Spleen (tissue), 11 donors: ENCODE measurements around the gene MRPL33. TPM values are rescaled to one million over a fixed set of nuclear protein-coding genes. Genes with fewer than 3 reads are reported as not detected.

Source experiments
- DNase-seq: peaks from one replicate; pipeline ENCODE4 v3.0.0-alpha.2; 2020
- H3K27ac ChIP-seq, 8 donors: fragments of 200-600 bp; sonication (generic) in 7 of 8; 1 replicate in 4 of 8; 2 replicates in 4 of 8; pipeline versions ENCODE4 v1.5.0 to v1.8.0; 2016 to 2021; ENCODE audit warnings: inconsistent platforms in 4 of 8, mild to moderate bottlenecking in 4 of 8, moderate library complexity in 1 of 8
- H3K27me3 ChIP-seq, 7 donors: fragments of 200-600 bp; sonication (generic) in 6 of 7; replicated peaks in 1 of 7; 1 replicate in 4 of 7; 2 replicates in 3 of 7; pipeline versions ENCODE4 v1.5.0 to v1.8.0; 2016 to 2021; ENCODE audit warnings: inconsistent platforms in 3 of 7, mild to moderate bottlenecking in 1 of 7
- H3K36me3 ChIP-seq, 6 donors: fragments of 200-600 bp; sonication (generic) in 5 of 6; 1 replicate in 4 of 6; 2 replicates in 2 of 6; pipeline versions ENCODE4 v1.5.0 to v1.8.0; 2016 to 2021; ENCODE audit warnings: inconsistent platforms in 2 of 6
- H3K4me1 ChIP-seq, 6 donors: fragments of 200-600 bp; sonication (generic) in 5 of 6; 1 replicate in 3 of 6; 2 replicates in 3 of 6; pipeline versions ENCODE4 v1.5.0 to v1.8.0; 2016 to 2021; ENCODE audit warnings: inconsistent platforms in 3 of 6
- H3K4me3 ChIP-seq, 8 donors: fragments of 200-600 bp; sonication (generic) in 7 of 8; 1 replicate in 4 of 8; 2 replicates in 4 of 8; pipeline versions ENCODE4 v1.5.0 to v1.8.0; 2016 to 2021; ENCODE audit warnings: inconsistent platforms in 4 of 8, mild to moderate bottlenecking in 4 of 8, moderate library complexity in 2 of 8
- H3K9me3 ChIP-seq, 8 donors: fragments of 200-600 bp; sonication (generic) in 7 of 8; 1 replicate in 4 of 8; 2 replicates in 4 of 8; pipeline versions ENCODE4 v1.5.0 to v1.8.0; 2016 to 2021; ENCODE audit warnings: inconsistent platforms in 4 of 8
- CTCF ChIP-seq, 11 experiments: fragments of 200-600 bp in 7 of 11; fragments of 450-650 bp in 4 of 11; sonication (generic) in 4 of 11; IDR thresholded peaks in 8 of 11; conservative IDR thresholded peaks in 3 of 11; 1 replicate in 7 of 11; 2 replicates in 4 of 11; pipeline versions ENCODE4 v1.4.0 to v1.8.0; 2016 to 2021; ENCODE audit warnings: antibody characterized with exemption in 11 of 11, inconsistent platforms in 4 of 11, mild to moderate bottlenecking in 1 of 11
- POLR2A ChIP-seq, 3 donors: fragments of 450-650 bp; IDR thresholded peaks; one replicate each; pipeline ENCODE4 v1.5.1; 2017; ENCODE audit warnings: antibody characterized with exemption in 3 of 3, mild to moderate bottlenecking in 1 of 3
- POLR2AphosphoS5 ChIP-seq, 3 donors: sonication (generic); formaldehyde crosslinking; IDR thresholded peaks; one replicate each; pipeline ENCODE4 v1.5.1; 2017; ENCODE audit warnings: antibody characterized with exemption in 3 of 3
- WGBS, 5 donors: extraction: QIAGEN DNeasy Blood & Tissue Kit in 3 of 5; methylation state at CpG; one replicate each; pipeline versions ENCODE4 v1.1.5 to v1.1.7; 2013 to 2018; 5-methylcytosine and 5-hydroxymethylcytosine counted together
- intact Hi-C: fragments of 100-400 bp; cut with DNase I; formaldehyde crosslinking; loops from one replicate; pipeline ENCODE4 v1.15.0; 2023; ENCODE audit warnings: low total_unique reads
- polyA plus RNA-seq, 3 donors: library from polyadenylated mRNA; stranded (reverse); fragments of 200-250 nt; gene quantifications; one replicate each; pipeline ENCODE4 v1.2.1, GENCODE V29; 2013
- total RNA-seq, 7 donors: library from RNA; depleted of rRNA in 3 of 7; stranded (reverse); fragments of >200 nt in 3 of 7; fragmentation: NEBNext Ultra II Directional in 4 of 7; extraction: Animal tissue kit (Norgen Biotek cat#: 25700) in 4 of 7; gene quantifications; one replicate each; pipeline versions ENCODE4 v1.1.0 to v1.2.1, GENCODE V29; 2016 to 2021
- donor health status: healthy with polysubstance abuse.
- donor health status: DM: no; HTN: no; CAD: no; lungs with moderate emphysema.
- donor health status: DM: no; HTN: no; CAD: no.
- donor health status: Bipolar disorder and iron deficiency.
- donor health status: healthy.
- donor health status: DM: no; HTN: no; CAD: no.
- donor health status: DM: yes; HTN: yes; CAD: no.

Gene MRPL33
- total and polyA plus RNA-seq, 10 donors: 48.3 to 166 (median 80.7) TPM

- H3K27ac ChIP-seq: peak overlapping the region in 6 of 8 donors; percentile 0 to 52 (median 38)
- H3K4me1 ChIP-seq: peaks cover 0 to 20% (median 6%) of the 10 kb centered on the region in 6 donors
- 32 to 36% (median 33%) methylated on average over 26 to 29 of the region's 29 CpGs for WGBS, 5 donors
- TF ChIP-seq POLR2A (IDR thresholded peaks at IDR 0.05) (no peak), POLR2AphosphoS5 (IDR thresholded peaks at IDR 0.05) (peak; percentile 32 to 56 (median 33))
- intact Hi-C loops: no loop called here
- peak overlapping the region in 7 of 8 donors; percentile 1 to 52 (median 12) for H3K4me3 ChIP-seq
- H3K36me3 ChIP-seq: no peaks in the 10 kb centered on the region
- no peaks in the 10 kb centered on the region for H3K9me3 ChIP-seq
- DNase-seq: peak; percentile 82
- H3K27me3 ChIP-seq: no peaks in the 10 kb centered on the region
Observed at GRCh38 chr2:27765621-27766286, 5.8 kb upstream of the MRPL33 start.

GRCh38 chr2:27766287-27766661, 5.2 kb upstream of the MRPL33 start:
- H3K27ac ChIP-seq: peak overlapping the region in 6 of 8 donors; percentile 0 to 52 (median 38)
- intact Hi-C loops: no loop called here

GRCh38 chr2:27771202-27771547, 344 bp upstream of the MRPL33 start:
- intact Hi-C loops: loop anchor here (10.0 kb wide), 1 partner anchor 124 kb away; the partner anchor contains the start of genes BABAM2 and RBKS
- DNase-seq: no peak
- Histone ChIP-seq H3K36me3 (peaks cover 0 to 24% (median 8%) of the 10 kb centered on the region in 6 donors), H3K4me1 (peaks cover 18 to 52% (median 39%) of the 10 kb centered on the region in 6 donors), H3K27ac (peak overlapping the region; percentile 91 to 95 (median 94)), H3K4me3 (peak overlapping the region; percentile 74 to 87 (median 82)), H3K9me3 (no peaks in the 10 kb centered on the region), H3K27me3 (no peaks in the 10 kb centered on the region)
- WGBS, 5 donors: 9 to 16% (median 12%) methylated on average over 13 of the region's 13 CpGs
- TF ChIP-seq POLR2A (IDR thresholded peaks at IDR 0.05) (no peak), POLR2AphosphoS5 (IDR thresholded peaks at IDR 0.05) (no peak), CTCF (IDR thresholded peaks at IDR 0.05 in 8 of 11, conservative IDR thresholded peaks at IDR 0.05 in 3 of 11) (no peak)

More at GRCh38 chr2:27766287-27766661, 5.2 kb upstream of the MRPL33 start:
- H3K4me1 ChIP-seq: peaks cover 0 to 25% (median 10%) of the 10 kb centered on the region in 6 donors
- H3K27me3 ChIP-seq: no peaks in the 10 kb centered on the region
- H3K4me3 ChIP-seq: peak overlapping the region in 3 of 8 donors; percentile 8 to 52 (median 23)
- DNase-seq: no peak
- no peaks in the 10 kb centered on the region for H3K36me3 ChIP-seq
- TF ChIP-seq CTCF (IDR thresholded peaks at IDR 0.05 in 8 of 11, conservative IDR thresholded peaks at IDR 0.05 in 3 of 11) (no peak), POLR2AphosphoS5 (IDR thresholded peaks at IDR 0.05) (no peak), POLR2A (IDR thresholded peaks at IDR 0.05) (no peak)
- 83 to 95% (median 91%) methylated on average over 2 of the region's 2 CpGs for WGBS, 5 donors
- H3K9me3 ChIP-seq: no peaks in the 10 kb centered on the region

GRCh38 chr2:27772804-27773203, 1.3 kb downstream of the MRPL33 start:
- DNase-seq: no peak
- Histone ChIP-seq H3K4me1 (peaks cover 18 to 65% (median 49%) of the 10 kb centered on the region in 6 donors), H3K27me3 (no peaks in the 10 kb centered on the region), H3K27ac (peak overlapping the region in 5 of 8 donors; percentile 20 to 95 (median 94)), H3K4me3 (peak overlapping the region in 7 of 8 donors; percentile 74 to 87 (median 81)), H3K9me3 (no peaks in the 10 kb centered on the region), H3K36me3 (peaks cover 0 to 39% (median 8%) of the 10 kb centered on the region in 6 donors)
- TF ChIP-seq CTCF (IDR thresholded peaks at IDR 0.05 in 8 of 11, conservative IDR thresholded peaks at IDR 0.05 in 3 of 11): no peak
- no peak for TF ChIP-seq POLR2A (IDR thresholded peaks at IDR 0.05)
- TF ChIP-seq POLR2AphosphoS5 (IDR thresholded peaks at IDR 0.05): no peak
- intact Hi-C loops: loop anchor here (10.0 kb wide), 1 partner anchor 122 kb away; the partner anchor contains the start of genes BABAM2 and RBKS
- 15 to 54% (median 20%) methylated on average over 2 of the region's 2 CpGs for WGBS, 5 donors
